ENCODE measurements around the gene CCL19.

Gene CCL19

DNA sequence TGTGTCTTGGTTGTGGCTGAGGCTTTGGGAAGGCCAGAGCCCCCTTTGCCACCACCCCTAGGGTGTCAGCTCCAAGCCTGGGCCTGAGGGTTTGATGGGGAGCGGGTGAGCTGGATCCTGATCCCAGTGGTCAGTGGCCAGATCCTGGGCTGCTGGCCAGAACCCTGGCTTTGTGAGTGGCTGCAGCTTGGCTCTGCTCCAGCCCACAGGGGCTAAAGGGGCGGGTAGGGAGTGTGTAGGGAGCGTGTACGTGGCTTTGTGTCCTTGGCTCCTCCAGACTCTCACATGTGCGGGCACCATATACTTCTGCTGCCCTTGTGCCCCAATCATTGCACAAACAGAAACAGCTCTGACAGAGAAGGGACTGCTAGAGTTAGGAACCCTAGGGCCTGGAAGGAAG is 40.3 kb downstream of the CCL19 start:
- H2AFZ ChIP-seq (ENCODE audit: low read length): no peak overlapping the region
- no peak overlapping the region for H3K4me3 ChIP-seq (ENCODE audit: low read length, poor library complexity, severe bottlenecking)
- no peaks in the 10 kb centered on the region for H3F3A ChIP-seq (ENCODE audit: low read depth)
- H3K4me2 ChIP-seq (ENCODE audit: low read depth, low read length, poor library complexity, severe bottlenecking): no peak overlapping the region
- H3K27me3 ChIP-seq (ENCODE audit: insufficient read depth, low read length, poor library complexity, severe bottlenecking): no peaks in the 10 kb centered on the region
- no peaks in the 10 kb centered on the region for H3K9me2 ChIP-seq (replicated peaks; ENCODE audit: low read depth, low read length)
- H3K9ac ChIP-seq (ENCODE audit: low read depth, low read length, poor library complexity, severe bottlenecking): no peak overlapping the region
- peaks cover 24% of the 10 kb centered on the region for H3K79me2 ChIP-seq (ENCODE audit: insufficient read depth, low read length)
- H3K36me3 ChIP-seq (ENCODE audit: insufficient read depth, low read length): peaks cover 10% of the 10 kb centered on the region; the same call in 1 of the 2 replicates
- H3K9me3 ChIP-seq (ENCODE audit: insufficient read depth, low read depth, low read length): no peaks in the 10 kb centered on the region
- TF ChIP-seq, protein P1, sequence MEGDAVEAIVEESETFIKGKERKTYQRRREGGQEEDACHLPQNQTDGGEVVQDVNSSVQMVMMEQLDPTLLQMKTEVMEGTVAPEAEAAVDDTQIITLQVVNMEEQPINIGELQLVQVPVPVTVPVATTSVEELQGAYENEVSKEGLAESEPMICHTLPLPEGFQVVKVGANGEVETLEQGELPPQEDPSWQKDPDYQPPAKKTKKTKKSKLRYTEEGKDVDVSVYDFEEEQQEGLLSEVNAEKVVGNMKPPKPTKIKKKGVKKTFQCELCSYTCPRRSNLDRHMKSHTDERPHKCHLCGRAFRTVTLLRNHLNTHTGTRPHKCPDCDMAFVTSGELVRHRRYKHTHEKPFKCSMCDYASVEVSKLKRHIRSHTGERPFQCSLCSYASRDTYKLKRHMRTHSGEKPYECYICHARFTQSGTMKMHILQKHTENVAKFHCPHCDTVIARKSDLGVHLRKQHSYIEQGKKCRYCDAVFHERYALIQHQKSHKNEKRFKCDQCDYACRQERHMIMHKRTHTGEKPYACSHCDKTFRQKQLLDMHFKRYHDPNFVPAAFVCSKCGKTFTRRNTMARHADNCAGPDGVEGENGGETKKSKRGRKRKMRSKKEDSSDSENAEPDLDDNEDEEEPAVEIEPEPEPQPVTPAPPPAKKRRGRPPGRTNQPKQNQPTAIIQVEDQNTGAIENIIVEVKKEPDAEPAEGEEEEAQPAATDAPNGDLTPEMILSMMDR (conservative IDR thresholded peaks at IDR 0.05; ENCODE audit: low read length): no peak
- no peak for TF ChIP-seq EZH2phosphoT487 (IDR thresholded peaks at IDR 0.05; ENCODE audit: borderline replicate concordance)
- H4K20me1 ChIP-seq (ENCODE audit: insufficient read depth, low read length, poor library complexity, severe bottlenecking): peaks cover 16% of the 10 kb centered on the region
- H3K4me1 ChIP-seq (ENCODE audit: insufficient read depth, low read length, poor library complexity, severe bottlenecking): peaks cover 23% of the 10 kb centered on the region

DNA sequence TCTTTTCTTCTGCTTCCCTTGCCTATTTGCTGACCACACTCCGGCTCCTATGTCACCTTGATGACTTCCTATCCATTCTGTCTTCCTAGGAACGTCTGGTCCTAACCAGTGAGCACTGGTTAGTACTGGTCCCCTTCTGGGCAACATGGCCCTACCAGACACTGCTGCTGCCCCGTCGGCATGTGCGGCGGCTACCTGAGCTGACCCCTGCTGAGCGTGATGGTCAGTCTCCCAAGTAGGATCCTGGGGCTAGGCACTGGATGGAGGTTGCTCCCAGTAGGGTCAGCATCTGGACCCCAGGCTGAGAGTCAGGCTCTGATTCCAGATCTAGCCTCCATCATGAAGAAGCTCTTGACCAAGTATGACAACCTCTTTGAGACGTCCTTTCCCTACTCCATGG is 42.4 kb downstream of the CCL19 start:
- peaks cover 23% of the 10 kb centered on the region for H3K4me1 ChIP-seq (ENCODE audit: insufficient read depth, low read length, poor library complexity, severe bottlenecking)
- peaks cover 16% of the 10 kb centered on the region for H4K20me1 ChIP-seq (ENCODE audit: insufficient read depth, low read length, poor library complexity, severe bottlenecking)
- H2AFZ ChIP-seq (ENCODE audit: low read length): no peak overlapping the region
- H3K79me2 ChIP-seq (ENCODE audit: insufficient read depth, low read length): peaks cover 24% of the 10 kb centered on the region
- H3K27me3 ChIP-seq (ENCODE audit: insufficient read depth, low read length, poor library complexity, severe bottlenecking): no peaks in the 10 kb centered on the region
- TF ChIP-seq, protein P1 (conservative IDR thresholded peaks at IDR 0.05; ENCODE audit: low read length): no peak
- TF ChIP-seq EZH2phosphoT487 (IDR thresholded peaks at IDR 0.05; ENCODE audit: borderline replicate concordance): no peak
- H3K4me2 ChIP-seq (ENCODE audit: low read depth, low read length, poor library complexity, severe bottlenecking): peak overlapping the region; percentile 85
- H3K9me2 ChIP-seq (replicated peaks; ENCODE audit: low read depth, low read length): no peaks in the 10 kb centered on the region
- no peaks in the 10 kb centered on the region for H3K9me3 ChIP-seq (ENCODE audit: insufficient read depth, low read depth, low read length)
- H3K9ac ChIP-seq (ENCODE audit: low read depth, low read length, poor library complexity, severe bottlenecking): peak overlapping the region; percentile 81
- no peaks in the 10 kb centered on the region for H3F3A ChIP-seq (ENCODE audit: low read depth)
- peak overlapping the region; percentile 85 for H3K4me3 ChIP-seq (ENCODE audit: low read length, poor library complexity, severe bottlenecking)
- peaks cover 10% of the 10 kb centered on the region; the same call in 1 of the 2 replicates for H3K36me3 ChIP-seq (ENCODE audit: insufficient read depth, low read length)

DNA sequence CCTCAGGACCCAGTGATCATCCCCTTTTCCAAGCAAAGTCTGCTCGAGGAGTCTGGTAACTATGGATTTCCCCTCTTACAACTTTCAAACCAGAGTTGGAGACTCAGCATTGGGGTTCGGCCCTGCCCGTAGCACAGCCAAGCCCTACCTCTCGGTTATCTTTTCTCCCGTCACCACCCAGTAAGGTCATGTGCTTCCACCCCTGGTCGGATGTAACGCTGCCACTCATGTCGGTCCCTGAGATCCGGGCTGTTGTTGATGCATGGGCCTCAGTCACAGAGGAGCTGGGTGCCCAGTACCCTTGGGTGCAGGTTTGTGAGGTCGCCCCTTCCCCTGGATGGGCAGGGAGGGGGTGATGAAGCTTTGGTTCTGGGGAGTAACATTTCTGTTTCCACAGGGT is 43.4 kb downstream of the CCL19 start:
- peaks cover 16% of the 10 kb centered on the region for H4K20me1 ChIP-seq (ENCODE audit: insufficient read depth, low read length, poor library complexity, severe bottlenecking)
- peaks cover 10% of the 10 kb centered on the region; the same call in 1 of the 2 replicates for H3K36me3 ChIP-seq (ENCODE audit: insufficient read depth, low read length)
- H3K4me2 ChIP-seq (ENCODE audit: low read depth, low read length, poor library complexity, severe bottlenecking): peak overlapping the region; percentile 85
- H3K27me3 ChIP-seq (ENCODE audit: insufficient read depth, low read length, poor library complexity, severe bottlenecking): no peaks in the 10 kb centered on the region
- no peaks in the 10 kb centered on the region for H3F3A ChIP-seq (ENCODE audit: low read depth)
- no peaks in the 10 kb centered on the region for H3K9me3 ChIP-seq (ENCODE audit: insufficient read depth, low read depth, low read length)
- TF ChIP-seq, protein P1 (conservative IDR thresholded peaks at IDR 0.05; ENCODE audit: low read length): no peak
- no peak for TF ChIP-seq EZH2phosphoT487 (IDR thresholded peaks at IDR 0.05; ENCODE audit: borderline replicate concordance)
- H3K79me2 ChIP-seq (ENCODE audit: insufficient read depth, low read length): peaks cover 24% of the 10 kb centered on the region
- peak overlapping the region; percentile 81 for H3K9ac ChIP-seq (ENCODE audit: low read depth, low read length, poor library complexity, severe bottlenecking)
- H3K9me2 ChIP-seq (replicated peaks; ENCODE audit: low read depth, low read length): no peaks in the 10 kb centered on the region
- peaks cover 23% of the 10 kb centered on the region for H3K4me1 ChIP-seq (ENCODE audit: insufficient read depth, low read length, poor library complexity, severe bottlenecking)
- H2AFZ ChIP-seq (ENCODE audit: low read length): no peak overlapping the region
- peak overlapping the region; percentile 85 for H3K4me3 ChIP-seq (ENCODE audit: low read length, poor library complexity, severe bottlenecking)

All from Loucy (cell line).